Erythroblast (primary cell): ENCODE results near the gene SEPTIN8.

Experiments
- GATA1 ChIP-seq: IDR thresholded peaks from 2 replicates; pipeline ENCODE4 v1.6.1; 2011; ENCODE audit warnings: low read depth, mild to moderate bottlenecking, control low read depth, low read length, moderate library complexity
- POLR2A ChIP-seq: IDR thresholded peaks from 2 replicates; pipeline ENCODE4 v1.6.1; 2011; ENCODE audit warnings: mild to moderate bottlenecking, low read length

GRCh38 chr5:132779961-132780360 is 2.9 kb upstream of the SEPTIN8 start:
- no peak for TF ChIP-seq POLR2A
- TF ChIP-seq GATA1, result no peak
